Transverse colon (tissue), 4 donors: ENCODE measurements around the gene ALS2CL. TPM values are rescaled to one million over a fixed set of nuclear protein-coding genes. Genes with fewer than 3 reads are reported as not detected.

ENCODE experiments used
- DNase-seq: peaks from one replicate; pipeline ENCODE4 v3.0.0-alpha.2; 2019
- H3K27ac ChIP-seq, 4 donors: fragments of 200-600 bp; sonication (generic); 2 replicates each; pipeline ENCODE4 v1.5.1; 2016 to 2018; ENCODE audit warnings: inconsistent platforms in 4 of 4
- H3K27me3 ChIP-seq: fragments of 200-600 bp; sonication (generic); 2 replicates; pipeline ENCODE4 v1.5.1; 2017; ENCODE audit warnings: inconsistent platforms
- H3K36me3 ChIP-seq, 4 donors: fragments of 200-600 bp; sonication (generic); 2 replicates each; pipeline ENCODE4 v1.5.1; 2017 to 2019; ENCODE audit warnings: inconsistent platforms in 4 of 4
- H3K4me1 ChIP-seq, 4 donors: fragments of 200-600 bp; sonication (generic); 2 replicates each; pipeline ENCODE4 v1.5.1; 2017 to 2020; ENCODE audit warnings: inconsistent platforms in 4 of 4
- H3K4me3 ChIP-seq, 4 donors: fragments of 200-600 bp; sonication (generic); 1 replicate in 1 of 4; 2 replicates in 3 of 4; pipeline versions ENCODE4 v1.5.1 to v1.6.1; 2017 to 2019; ENCODE audit warnings: inconsistent platforms in 4 of 4
- H3K9me3 ChIP-seq, 2 donors: fragments of 200-600 bp; sonication (generic); 2 replicates each; pipeline ENCODE4 v1.5.1; 2017 to 2019; ENCODE audit warnings: inconsistent platforms in 2 of 2
- CTCF ChIP-seq, 5 experiments: fragments of 200-600 bp in 3 of 5; fragments of 450-650 bp in 2 of 5; sonication (generic) in 3 of 5; IDR thresholded peaks; 1 replicate in 2 of 5; 2 replicates in 3 of 5; pipeline ENCODE4 v1.5.1; 2016 to 2017; ENCODE audit warnings: antibody characterized with exemption in 5 of 5, inconsistent platforms in 3 of 5, mild to moderate bottlenecking in 2 of 5, moderate library complexity in 1 of 5
- EP300 ChIP-seq: sonication (generic); formaldehyde crosslinking; IDR thresholded peaks from one replicate; pipeline ENCODE4 v1.6.1; 2017; ENCODE audit warnings: antibody characterized with exemption, low read depth
- POLR2A ChIP-seq: fragments of 450-650 bp; IDR thresholded peaks from one replicate; pipeline ENCODE4 v1.6.1; 2016; ENCODE audit warnings: antibody characterized with exemption, mild to moderate bottlenecking, moderate library complexity
- POLR2AphosphoS5 ChIP-seq, 3 donors: sonication (generic); formaldehyde crosslinking; IDR thresholded peaks; one replicate each; pipeline ENCODE4 v1.6.1; 2016; ENCODE audit warnings: antibody characterized with exemption in 3 of 3
- WGBS, 2 donors: methylation state at CpG; one replicate each; pipeline ENCODE4 v1.1.5; 2018; ENCODE audit warnings: low coverage in 1 of 2; 5-methylcytosine and 5-hydroxymethylcytosine counted together
- in situ Hi-C, 4 donors: fragments of 200-750 bp; cut with MboI; loops; one replicate each; pipeline versions ENCODE4 v1.15.0 to v1.15.1; 2017; ENCODE audit warnings: low sequenced_read_pairs in 3 of 4, low pct_ligation_motif_present in 1 of 4, low pct_unique_long_range_greater_than_20kb in 1 of 4
- intact Hi-C: fragments of 100-400 bp; cut with DNase I; formaldehyde crosslinking; loops from one replicate; pipeline ENCODE4 v1.15.1; 2023; ENCODE audit warnings: low total_unique reads
- total RNA-seq, 4 donors: library from RNA; depleted of rRNA; stranded (reverse); fragments of >200 nt; gene quantifications; one replicate each; pipeline ENCODE4 v1.1.0, GENCODE V29; 2016

ALS2CL gene
- total RNA-seq, 4 donors from 2014 or later: 67.5 to 212 (median 116) TPM

DNA sequence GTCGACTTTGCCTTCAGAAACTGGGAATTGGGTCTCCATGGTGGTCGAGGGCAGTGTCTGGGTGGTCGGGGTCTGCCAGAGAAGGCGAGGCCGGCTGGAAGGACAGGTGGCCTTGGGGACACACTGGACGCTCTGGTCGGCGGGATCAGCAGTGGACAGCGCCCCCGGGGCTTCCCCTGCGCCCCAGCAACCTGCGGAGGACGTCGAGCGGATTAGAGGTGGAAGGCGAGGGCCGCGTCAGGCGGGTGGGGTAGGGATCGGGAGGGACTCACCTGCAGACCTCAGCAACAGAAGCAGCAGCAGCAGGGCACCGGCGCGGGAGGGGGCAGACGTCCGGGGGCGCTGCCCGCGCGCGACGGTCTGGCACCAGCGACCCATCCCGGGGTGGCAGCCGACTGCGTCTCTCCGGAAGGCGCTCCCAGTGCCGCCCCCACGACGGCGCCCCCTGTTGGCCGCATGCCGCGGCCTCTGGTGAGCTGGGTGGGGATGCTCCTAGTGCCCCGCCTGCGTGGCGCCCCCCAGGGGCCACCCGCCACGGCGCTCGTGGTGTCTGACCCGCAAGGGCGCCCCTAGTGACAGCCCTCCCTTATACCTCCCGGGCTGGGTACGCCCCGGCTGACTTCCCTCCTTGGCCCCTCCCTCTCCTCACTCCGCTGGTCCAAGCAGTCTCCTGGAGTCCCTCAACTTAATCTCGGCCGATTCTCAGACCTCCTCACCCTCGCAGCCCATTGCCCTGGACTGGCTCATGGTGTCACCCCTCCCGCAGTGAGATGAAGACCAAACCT is 24.2 kb upstream of the ALS2CL start, which contains the start of gene PRSS50:
PRSS50 (minus strand) TSS at position 423 of the 785 bp plus-strand sequence; CDS start at position 378, 45 bp downstream.
- Histone ChIP-seq H3K9me3 (no peaks in the 10 kb centered on the region), H3K27ac (no peak within 1 kb of the TSS), H3K27me3 (peaks cover 27% of the 10 kb centered on the region), H3K4me3 (no peak within 1 kb of the TSS), H3K36me3 (no peaks in the 10 kb centered on the region), H3K4me1 (no peaks in the 10 kb centered on the region)
- intact Hi-C loops: no loop called here
- no peak for DNase-seq
- in situ Hi-C loops: loop anchor here (10.0 to 25.0 kb wide), 6 partner anchors 145 to 645 kb away; partner anchors contain the start of gene MYL3 (in 1 of the 4)
- WGBS, 2 donors: 69% methylated on average over 61 of the region's 61 CpGs; no CpG with 5 or more reads in 1 of the 2 donors
- TF ChIP-seq CTCF (IDR thresholded peaks at IDR 0.05) (peak in 1 of 5 experiments; percentile 5), EP300 (no peak)

- in situ Hi-C loops (loop anchor here (10.0 to 25.0 kb wide), 6 partner anchors 146 to 646 kb away; partner anchors contain the start of gene MYL3 (in 1 of the 4)), intact Hi-C loops (no loop called here)
- TF ChIP-seq POLR2AphosphoS5 (IDR thresholded peaks at IDR 0.05) (no peak), POLR2A (no peak), EP300 (no peak), CTCF (IDR thresholded peaks at IDR 0.05) (no peak)
- DNase-seq: no peak
- Histone ChIP-seq H3K4me3 (no peak overlapping the region), H3K27ac (no peak overlapping the region), H3K9me3 (no peaks in the 10 kb centered on the region), H3K36me3 (no peaks in the 10 kb centered on the region), H3K4me1 (no peaks in the 10 kb centered on the region), H3K27me3 (peaks cover 27% of the 10 kb centered on the region)
- WGBS, 2 donors: 86 to 88% methylated on average over 2 to 16 of the region's 19 CpGs
Measured at GRCh38 chr3:46716461-46717441, 23.3 kb upstream of the ALS2CL start.

GRCh38 chr3:46715507-46716175 is 22.2 kb upstream of the ALS2CL start:
- TF ChIP-seq EP300 (no peak), POLR2AphosphoS5 (IDR thresholded peaks at IDR 0.05) (no peak), POLR2A (no peak), CTCF (IDR thresholded peaks at IDR 0.05) (no peak)
- no peak overlapping the region for H3K4me3 ChIP-seq
- DNase-seq: no peak
- H3K36me3 ChIP-seq: no peaks in the 10 kb centered on the region
- no peaks in the 10 kb centered on the region for H3K4me1 ChIP-seq
- no peak overlapping the region for H3K27ac ChIP-seq
- in situ Hi-C loops: loop anchor here (10.0 to 25.0 kb wide), 6 partner anchors 147 to 647 kb away; partner anchors contain the start of gene MYL3 (in 1 of the 4)
- H3K27me3 ChIP-seq: peaks cover 25% of the 10 kb centered on the region
- intact Hi-C loops: no loop called here
- H3K9me3 ChIP-seq: no peaks in the 10 kb centered on the region
- WGBS, 2 donors: 87 to 93% methylated on average over 3 to 9 of the region's 11 CpGs
